CD14-positive monocyte (primary cell): Measurements from ENCODE around the gene NFE2L3. TPM values are rescaled to one million over a fixed set of nuclear protein-coding genes. Genes with fewer than 3 reads are reported as not detected.
"Not testable (repeated sequence)": the region's sequence is repeated elsewhere in the genome, so short reads cannot be mapped to it uniquely, and the experiment has no call there.

ENCODE experiments used
- DNase-seq, 3 donors: peaks; one replicate each; pipeline ENCODE4 v3.0.0-alpha.2; 2011 to 2022
- H2AFZ ChIP-seq: 2 replicates; pipeline ENCODE4 v1.6.0; 2012; ENCODE audit warnings: mild to moderate bottlenecking, low read depth, low read length, inconsistent platforms; ENCODE audit not compliant: insufficient read depth, poor library complexity, severe bottlenecking
- H3K27ac ChIP-seq, 2 donors: 1 replicate in 1 of 2; 2 replicates in 1 of 2; pipeline ENCODE4 v1.5.1; 2012 to 2013; ENCODE audit warnings: low read length in 2 of 2, control low read depth in 1 of 2, inconsistent platforms in 1 of 2, low read depth in 1 of 2, mild to moderate bottlenecking in 1 of 2
- H3K27me3 ChIP-seq, 2 donors: one replicate each; pipeline versions ENCODE4 v1.6.0 to v1.6.1; 2011 to 2013; ENCODE audit warnings: low read length in 2 of 2; ENCODE audit not compliant: control insufficient read depth in 2 of 2, insufficient read depth in 2 of 2
- H3K36me3 ChIP-seq, 2 donors: replicated peaks in 1 of 2; 1 replicate in 1 of 2; 2 replicates in 1 of 2; pipeline versions ENCODE4 v1.5.1 to v1.6.1; 2012 to 2013; ENCODE audit warnings: low read length in 2 of 2, control low read depth in 1 of 2, inconsistent platforms in 1 of 2, mild to moderate bottlenecking in 1 of 2; ENCODE audit not compliant: insufficient read depth in 2 of 2, control insufficient read depth in 1 of 2
- H3K4me1 ChIP-seq, 2 donors: 1 replicate in 1 of 2; 2 replicates in 1 of 2; pipeline versions ENCODE4 v1.5.1 to v1.6.1; 2012 to 2013; ENCODE audit warnings: low read length in 2 of 2, control low read depth in 1 of 2, inconsistent platforms in 1 of 2, mild to moderate bottlenecking in 1 of 2, moderate library complexity in 1 of 2; ENCODE audit not compliant: insufficient read depth in 2 of 2, control insufficient read depth in 1 of 2
- H3K4me2 ChIP-seq: replicated peaks from 2 replicates; pipeline ENCODE3; 2012; ENCODE audit warnings: low read length, moderate library complexity, mild to moderate bottlenecking; ENCODE audit not compliant: poor library complexity, severe bottlenecking; ENCODE audit errors: extremely low read depth
- H3K4me3 ChIP-seq, 3 experiments: fragments of 200-600 bp in 1 of 3; sonication (generic) in 1 of 3; replicated peaks in 1 of 3; 1 replicate in 2 of 3; 2 replicates in 1 of 3; pipeline ENCODE4 v1.5.1; 2011 to 2013; ENCODE audit warnings: low read length in 3 of 3, mild to moderate bottlenecking in 3 of 3, control low read depth in 2 of 3, low read depth in 2 of 3, inconsistent platforms in 1 of 3, moderate library complexity in 1 of 3
- H3K79me2 ChIP-seq: 2 replicates; pipeline ENCODE4 v1.6.0; 2012; ENCODE audit warnings: mild to moderate bottlenecking, control low read depth, inconsistent platforms, low read length, moderate library complexity; ENCODE audit not compliant: insufficient read depth
- H3K9ac ChIP-seq: 2 replicates; pipeline ENCODE4 v1.6.0; 2017; ENCODE audit warnings: low read length, mild to moderate bottlenecking; ENCODE audit not compliant: insufficient read depth, poor library complexity, severe bottlenecking
- H3K9me3 ChIP-seq, 2 donors: replicated peaks in 1 of 2; 1 replicate in 1 of 2; 2 replicates in 1 of 2; pipeline versions ENCODE4 v1.5.1 to v1.6.1; 2012 to 2013; ENCODE audit warnings: low read length in 2 of 2, control low read depth in 1 of 2; ENCODE audit not compliant: control insufficient read depth in 1 of 2, insufficient read depth in 1 of 2
- H4K20me1 ChIP-seq: 2 replicates; pipeline ENCODE4 v1.6.0; 2012; ENCODE audit warnings: mild to moderate bottlenecking, low read length, control low read depth, moderate library complexity; ENCODE audit not compliant: insufficient read depth
- H3K27ac Mint-ChIP-seq, 7 donors: one replicate each; pipeline ENCODE4 v1.8.0; 2020; ENCODE audit warnings: mild to moderate bottlenecking in 7 of 7, mixed read lengths in 7 of 7, moderate library complexity in 6 of 7, inconsistent platforms in 2 of 7
- H3K27me3 Mint-ChIP-seq, 3 donors: one replicate each; pipeline ENCODE4 v1.8.0; 2021 to 2022; ENCODE audit warnings: low read depth in 3 of 3, mild to moderate bottlenecking in 3 of 3, mixed read lengths in 3 of 3, moderate library complexity in 3 of 3, inconsistent platforms in 1 of 3
- H3K36me3 Mint-ChIP-seq, 2 donors: one replicate each; pipeline ENCODE4 v1.8.0; 2020; ENCODE audit warnings: mixed read lengths in 2 of 2, inconsistent platforms in 1 of 2, mild to moderate bottlenecking in 1 of 2
- H3K4me1 Mint-ChIP-seq: one replicate; pipeline ENCODE4 v1.8.0; 2020; ENCODE audit warnings: mild to moderate bottlenecking, mixed read lengths
- H3K4me3 Mint-ChIP-seq, 2 donors: one replicate each; pipeline ENCODE4 v1.8.0; 2020; ENCODE audit warnings: mild to moderate bottlenecking in 2 of 2, mixed read lengths in 2 of 2, moderate library complexity in 1 of 2
- H3K9me3 Mint-ChIP-seq, 7 donors: one replicate each; pipeline ENCODE4 v1.8.0; 2020 to 2022; ENCODE audit warnings: mixed read lengths in 7 of 7, mild to moderate bottlenecking in 6 of 7, moderate library complexity in 6 of 7, inconsistent platforms in 2 of 7
- CTCF ChIP-seq: fragments of 200-600 bp; IDR thresholded peaks from one replicate; pipeline ENCODE4 v1.8.0; 2022; ENCODE audit warnings: antibody characterized with exemption, mild to moderate bottlenecking
- WGBS: methylation state at CpG from one replicate; pipeline ENCODE4 v1.1.5; 2013; ENCODE audit warnings: missing lambda C conversion rate; ENCODE audit not compliant: insufficient coverage; 5-methylcytosine and 5-hydroxymethylcytosine counted together
- intact Hi-C, 2 donors: fragments of 100-400 bp; cut with micrococcal nuclease; formaldehyde crosslinking; loops; one replicate each; pipeline versions ENCODE4 v1.15.0 to v1.15.1; 2023
- polyA plus RNA-seq, 3 donors: library from polyadenylated mRNA; depleted of rRNA in 1 of 3; unstranded in 2 of 3; stranded (reverse) in 1 of 3; fragments of 300-500 nt in 2 of 3; fragments of >200 nt in 1 of 3; fragmentation: Illumina TruSeq in 2 of 3; gene quantifications; 1 replicate in 2 of 3; 2 replicates in 1 of 3; pipeline ENCODE4 v1.2.3, GENCODE V29; 2012 to 2021

The NFE2L3 gene
- polyA plus RNA-seq, 3 donors, result 4.4 to 17.2 (median 10.6) TPM

GRCh38 chr7:26122745-26123144 lies 29.3 kb upstream of the NFE2L3 start:
- Histone ChIP-seq H3K4me1 (peaks cover 0 to 9% of the 10 kb centered on the region in 2 donors), H2AFZ (no peak overlapping the region), H3K4me3 (no peak overlapping the region), H3K27me3 (no peaks in the 10 kb centered on the region), H3K36me3 (no peaks in the 10 kb centered on the region), H3K9ac (no peak overlapping the region), H3K4me2 (no peak overlapping the region), H4K20me1 (no peaks in the 10 kb centered on the region), H3K79me2 (no peaks in the 10 kb centered on the region), H3K9me3 (peaks cover 0 to 3% of the 10 kb centered on the region in 2 donors), H3K27ac (no peak overlapping the region)
- Mint-ChIP-seq H3K9me3 (peaks cover 0 to 12% (median 0%) of the 10 kb centered on the region in 7 donors), H3K4me3 (no peak overlapping the region), H3K27me3 (peaks cover 3 to 11% (median 5%) of the 10 kb centered on the region in 3 donors), H3K27ac (no peak overlapping the region), H3K4me1 (peaks cover 8% of the 10 kb centered on the region), H3K36me3 (peaks cover 3 to 4% of the 10 kb centered on the region in 2 donors)
- no peak for DNase-seq
- 100% methylated on average over 1 of the region's 4 CpGs for WGBS
- no peak for TF ChIP-seq CTCF
- intact Hi-C loops, result no loop called here

GRCh38 chr7:26124775-26125174 lies 27.2 kb upstream of the NFE2L3 start:
- peaks cover 0 to 12% (median 0%) of the 10 kb centered on the region in 7 donors for H3K9me3 Mint-ChIP-seq
- peaks cover 0 to 10% of the 10 kb centered on the region in 2 donors for H3K4me1 ChIP-seq
- H3K9me3 ChIP-seq, DNase-seq, H3K79me2 ChIP-seq, H3K9ac ChIP-seq, H3K27ac Mint-ChIP-seq, H3K36me3 Mint-ChIP-seq, H3K27ac ChIP-seq, H2AFZ ChIP-seq, H3K4me1 Mint-ChIP-seq, H3K4me3 Mint-ChIP-seq, H4K20me1 ChIP-seq, intact Hi-C loops, H3K27me3 ChIP-seq, H3K4me2 ChIP-seq, H3K36me3 ChIP-seq, H3K27me3 Mint-ChIP-seq, H3K4me3 ChIP-seq: not testable (repeated sequence)
- WGBS, result no CpG with 5 or more reads among the region's 4 CpGs
